ENCODE measurements around the gene ZXDC. TPM values are rescaled to one million over a fixed set of nuclear protein-coding genes. Genes with fewer than 3 reads are reported as not detected.

ZXDC gene
- total RNA-seq, 1 experiment from 2014 or later: 17.2 TPM

DNA sequence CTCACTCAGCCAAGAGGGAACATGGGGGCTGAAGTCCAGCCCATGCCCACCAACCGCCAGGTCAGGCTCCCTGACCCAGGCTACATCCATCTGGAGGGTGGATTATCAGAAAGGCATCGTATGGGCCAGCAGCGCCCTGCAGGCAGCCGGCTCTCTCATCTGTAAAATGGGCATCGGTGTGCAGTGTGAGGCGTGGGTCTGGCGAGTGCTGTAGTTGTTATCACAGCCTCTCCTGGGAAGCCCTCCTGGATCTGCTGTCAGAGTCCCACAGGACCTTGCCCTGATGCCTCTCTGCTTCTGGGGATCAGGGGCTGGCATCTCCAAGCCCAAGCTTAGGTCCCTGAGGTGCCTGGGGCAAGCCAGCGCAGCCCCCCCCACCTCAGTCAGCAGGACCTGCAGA, 53.6 kb downstream of the ZXDC start:
- Histone ChIP-seq H3K4me3 (no peak overlapping the region), H3K9me3 (replicated peaks) (peaks cover 3% of the 10 kb centered on the region; the same call in 1 of the 2 replicates), H3K27ac (no peak overlapping the region), H3K4me1 (peaks cover 8% of the 10 kb centered on the region; the same call in 1 of the 2 replicates), H3K36me3 (no peaks in the 10 kb centered on the region), H3K27me3 (no peaks in the 10 kb centered on the region)
- DNase-seq: no peak

DNA sequence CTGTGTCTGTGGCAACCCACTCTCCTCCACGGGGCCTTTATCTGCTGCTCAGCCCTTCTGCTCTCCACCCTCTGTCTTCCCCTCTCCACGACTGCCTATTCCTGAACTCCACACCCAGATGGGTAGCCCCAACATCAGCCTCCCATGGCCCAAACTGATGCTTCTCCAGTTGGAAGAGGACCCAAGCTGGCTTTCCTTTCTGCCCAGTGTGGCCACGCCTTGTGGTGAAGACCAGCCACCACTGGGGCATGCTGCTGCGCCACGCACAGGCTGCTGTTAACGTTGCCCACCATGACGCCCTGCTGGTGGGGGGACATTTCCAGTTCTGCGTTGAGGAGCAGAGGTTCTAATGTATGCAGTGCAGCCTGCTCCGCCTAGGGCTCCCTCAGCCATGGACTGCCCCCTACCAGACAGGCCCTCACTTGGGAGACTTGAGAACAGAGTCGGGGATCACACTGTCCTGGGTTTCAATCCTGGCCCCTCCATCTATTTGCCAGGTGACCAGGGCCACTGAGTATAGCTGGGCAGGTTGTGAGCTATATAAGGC, 54.0 kb downstream of the ZXDC start:
- Histone ChIP-seq H3K36me3 (no peaks in the 10 kb centered on the region), H3K27ac (no peak overlapping the region), H3K9me3 (replicated peaks) (peaks cover 3% of the 10 kb centered on the region; the same call in 1 of the 2 replicates), H3K4me1 (peaks cover 8% of the 10 kb centered on the region; the same call in 1 of the 2 replicates), H3K4me3 (no peak overlapping the region), H3K27me3 (no peaks in the 10 kb centered on the region)
- DNase-seq: no peak

DNA sequence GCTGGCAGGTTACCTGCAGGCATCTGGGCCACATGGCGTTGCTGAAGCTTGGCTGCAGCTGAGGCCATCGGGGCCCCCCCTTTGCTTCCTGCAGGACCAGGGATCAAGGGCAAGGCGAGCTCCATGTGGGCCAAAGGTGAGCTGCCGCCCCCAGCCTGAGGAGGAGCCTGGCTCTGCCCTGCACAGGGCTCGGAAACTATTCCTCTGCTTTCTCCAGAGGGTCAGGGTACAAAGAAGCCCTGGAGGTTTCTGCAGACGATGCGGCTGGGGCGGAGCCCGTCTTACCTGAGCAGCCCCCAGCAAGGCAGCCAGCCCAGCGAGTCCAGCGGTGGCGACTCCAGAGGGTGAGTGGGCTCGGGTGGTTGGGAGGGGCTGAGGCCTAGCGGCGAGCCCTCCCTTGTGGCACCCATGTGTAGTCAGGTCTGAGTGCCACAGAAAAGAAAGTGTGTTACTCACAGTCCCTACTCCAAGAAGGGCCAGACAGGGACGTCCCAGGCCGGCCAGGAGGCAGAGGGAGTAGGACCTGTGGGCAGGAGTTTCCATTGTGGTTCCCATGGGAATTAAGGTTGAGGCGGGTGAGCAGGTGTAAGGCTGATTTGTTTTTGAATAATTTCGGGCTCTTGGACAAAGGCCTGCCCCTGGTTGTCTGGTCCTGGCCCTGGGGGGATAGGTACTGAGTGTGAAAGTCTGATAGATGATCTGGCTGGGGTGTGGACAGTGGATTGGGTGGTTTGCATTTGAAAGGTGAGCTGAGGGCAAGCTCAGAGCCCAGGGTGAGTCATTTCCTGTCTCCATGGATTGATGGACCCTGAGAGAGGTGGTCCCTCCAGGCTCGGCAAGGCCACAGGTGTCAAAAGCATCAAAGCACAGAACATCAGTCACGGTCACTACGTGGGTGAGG, 55.6 kb downstream of the ZXDC start:
- peak; percentile 15 to 34 for DNase-seq
- Histone ChIP-seq H3K4me1 (peaks cover 8% of the 10 kb centered on the region; the same call in 1 of the 2 replicates), H3K9me3 (replicated peaks) (no peaks in the 10 kb centered on the region), H3K27me3 (no peaks in the 10 kb centered on the region), H3K36me3 (no peaks in the 10 kb centered on the region), H3K4me3 (no peak overlapping the region), H3K27ac (no peak overlapping the region)

DNA sequence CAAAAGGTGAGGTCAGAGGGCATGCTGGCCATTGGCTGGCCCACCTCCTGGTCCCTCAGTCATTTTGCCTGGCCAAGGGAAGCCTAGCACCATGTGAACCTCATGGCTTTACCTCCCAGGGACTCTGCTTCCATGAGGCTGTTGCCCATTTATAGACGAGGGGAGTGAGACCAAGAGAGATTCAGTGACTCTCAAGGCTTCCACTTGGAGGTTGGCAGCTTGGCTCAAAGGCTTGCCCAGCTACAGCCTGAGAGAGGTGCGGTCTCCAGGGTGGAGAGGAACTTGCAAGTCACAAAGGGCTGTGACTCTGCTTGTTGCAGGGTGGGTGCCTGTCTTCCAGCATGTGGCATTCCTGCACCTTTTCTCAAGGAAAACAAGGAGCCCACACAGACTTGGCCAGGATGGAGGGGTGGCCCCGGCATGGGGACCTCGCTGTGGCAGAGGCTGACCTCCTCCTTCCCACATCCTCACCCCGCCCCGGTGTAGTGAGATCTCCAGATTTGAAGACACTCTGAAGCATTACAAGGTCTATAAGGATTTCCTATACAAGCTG, 56.5 kb downstream of the ZXDC start:
- Histone ChIP-seq H3K4me3 (no peak overlapping the region), H3K9me3 (replicated peaks) (no peaks in the 10 kb centered on the region), H3K27ac (no peak overlapping the region), H3K36me3 (no peaks in the 10 kb centered on the region), H3K4me1 (peaks cover 8% of the 10 kb centered on the region; the same call in 1 of the 2 replicates), H3K27me3 (no peaks in the 10 kb centered on the region)
- no peak for DNase-seq

DNA sequence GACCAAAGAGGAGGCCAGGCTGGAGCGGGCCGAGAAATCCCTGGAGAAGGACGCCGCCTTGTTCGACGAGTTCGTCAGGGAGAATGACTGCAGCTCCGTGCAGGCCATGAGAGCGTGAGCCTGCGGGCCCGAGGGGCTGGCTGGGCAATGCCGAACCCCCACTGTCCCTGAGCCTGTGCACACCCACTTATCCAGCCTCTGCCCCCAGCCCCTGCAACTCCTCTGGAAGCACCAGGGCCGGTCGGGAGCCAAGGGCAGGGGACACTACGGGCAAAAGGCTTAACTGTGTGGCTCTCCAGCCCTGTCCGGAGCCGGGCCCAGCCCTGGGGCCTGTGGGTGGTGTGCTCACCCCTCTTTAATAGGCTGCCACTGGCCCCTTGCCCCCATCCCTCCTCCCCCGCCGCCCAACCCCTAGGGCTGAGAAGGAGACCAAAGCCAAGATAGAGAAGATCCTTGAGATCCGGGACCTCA, 57.0 kb downstream of the ZXDC start:
- no peak for DNase-seq
- H3K4me1 ChIP-seq: peaks cover 8% of the 10 kb centered on the region; the same call in 1 of the 2 replicates
- H3K4me3 ChIP-seq: no peak overlapping the region
- no peaks in the 10 kb centered on the region for H3K27me3 ChIP-seq
- H3K9me3 ChIP-seq (replicated peaks): no peaks in the 10 kb centered on the region
- no peak overlapping the region for H3K27ac ChIP-seq
- H3K36me3 ChIP-seq: no peaks in the 10 kb centered on the region

DNA sequence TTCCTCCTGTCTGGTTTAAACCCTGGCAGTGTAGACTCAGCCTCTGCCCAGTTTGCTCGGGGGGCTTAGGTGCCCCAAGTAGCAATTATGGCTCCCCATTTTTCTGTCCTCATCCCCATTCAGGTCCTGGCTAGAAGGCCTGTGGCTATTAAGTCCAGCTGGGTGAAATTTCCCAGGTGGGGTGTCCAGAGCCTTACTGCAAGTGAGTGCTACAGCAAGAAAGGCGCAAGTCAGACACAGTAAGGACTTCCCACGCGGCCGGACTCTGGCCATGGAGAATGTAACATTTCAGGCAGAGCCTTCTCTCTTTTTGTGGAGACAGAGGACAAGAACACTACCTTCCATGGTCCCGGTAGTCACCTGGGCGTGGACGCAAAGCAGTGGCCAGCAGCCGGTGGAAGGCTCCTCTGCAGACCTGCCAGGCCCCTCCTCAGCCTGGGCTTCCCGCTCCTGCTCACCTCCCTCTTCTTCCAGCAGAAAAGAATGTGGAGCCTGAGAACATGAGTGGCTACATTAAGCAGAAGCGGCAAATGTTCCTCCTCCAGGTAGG, 57.6 kb downstream of the ZXDC start:
- DNase-seq: no peak

DNA sequence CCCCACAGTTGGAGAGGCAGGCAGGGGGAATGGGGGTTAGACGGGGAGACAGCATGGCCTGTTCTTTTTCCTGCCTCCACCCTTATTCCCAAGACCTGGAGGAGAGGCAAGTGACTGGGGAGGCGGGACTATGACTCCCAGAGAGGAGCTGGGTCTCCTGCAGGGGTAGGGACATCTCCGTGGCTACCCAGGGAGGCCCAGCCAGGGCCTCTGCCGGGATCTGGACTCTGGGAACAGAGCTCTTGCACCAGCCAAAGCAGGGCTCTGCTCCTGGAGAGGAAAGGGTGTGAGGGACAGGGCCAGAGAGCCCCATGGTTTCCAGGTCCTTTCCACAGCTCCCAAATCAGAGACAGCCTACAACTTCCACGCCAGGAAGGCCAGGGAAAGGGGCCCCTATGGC, 58.2 kb downstream of the ZXDC start:
- H3K4me1 ChIP-seq: peaks cover 8% of the 10 kb centered on the region; the same call in 1 of the 2 replicates
- H3K36me3 ChIP-seq: no peaks in the 10 kb centered on the region
- peak in 1 of 2 experiments; percentile 8 for DNase-seq
- H3K9me3 ChIP-seq (replicated peaks): no peaks in the 10 kb centered on the region
- H3K4me3 ChIP-seq: no peak overlapping the region
- H3K27ac ChIP-seq: no peak overlapping the region
- H3K27me3 ChIP-seq: no peaks in the 10 kb centered on the region

More for the DNA sequence above, 57.6 kb downstream of the ZXDC start:
- Histone ChIP-seq H3K4me3 (no peak overlapping the region), H3K4me1 (peaks cover 8% of the 10 kb centered on the region; the same call in 1 of the 2 replicates), H3K36me3 (no peaks in the 10 kb centered on the region), H3K27ac (no peak overlapping the region), H3K27me3 (no peaks in the 10 kb centered on the region), H3K9me3 (replicated peaks) (no peaks in the 10 kb centered on the region)

DNA sequence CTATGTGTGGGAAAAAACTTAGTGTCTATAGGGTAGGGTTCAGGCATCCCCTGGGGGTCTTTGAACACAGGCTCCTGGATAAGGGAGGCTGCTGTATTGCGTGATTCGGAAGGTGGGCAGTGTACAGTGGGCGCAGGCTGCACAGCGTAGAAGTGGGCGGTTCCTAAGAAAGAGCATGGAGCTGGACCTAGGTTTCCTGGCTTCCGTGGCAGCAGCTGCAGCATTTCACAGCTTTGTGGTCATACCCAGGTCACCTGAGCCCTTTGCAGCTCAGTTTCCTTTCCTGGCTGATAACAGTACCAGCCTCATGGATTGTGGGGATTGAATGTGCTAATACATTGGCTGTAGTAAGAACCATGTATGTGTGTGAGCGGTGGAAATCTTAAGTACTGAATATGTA, 58.7 kb downstream of the ZXDC start:
- Histone ChIP-seq H3K27me3 (no peaks in the 10 kb centered on the region), H3K9me3 (replicated peaks) (no peaks in the 10 kb centered on the region), H3K36me3 (no peaks in the 10 kb centered on the region), H3K4me3 (no peak overlapping the region), H3K27ac (no peak overlapping the region), H3K4me1 (peaks cover 8% of the 10 kb centered on the region; the same call in 1 of the 2 replicates)
- peak in 1 of 2 experiments; percentile 43 for DNase-seq

DNA sequence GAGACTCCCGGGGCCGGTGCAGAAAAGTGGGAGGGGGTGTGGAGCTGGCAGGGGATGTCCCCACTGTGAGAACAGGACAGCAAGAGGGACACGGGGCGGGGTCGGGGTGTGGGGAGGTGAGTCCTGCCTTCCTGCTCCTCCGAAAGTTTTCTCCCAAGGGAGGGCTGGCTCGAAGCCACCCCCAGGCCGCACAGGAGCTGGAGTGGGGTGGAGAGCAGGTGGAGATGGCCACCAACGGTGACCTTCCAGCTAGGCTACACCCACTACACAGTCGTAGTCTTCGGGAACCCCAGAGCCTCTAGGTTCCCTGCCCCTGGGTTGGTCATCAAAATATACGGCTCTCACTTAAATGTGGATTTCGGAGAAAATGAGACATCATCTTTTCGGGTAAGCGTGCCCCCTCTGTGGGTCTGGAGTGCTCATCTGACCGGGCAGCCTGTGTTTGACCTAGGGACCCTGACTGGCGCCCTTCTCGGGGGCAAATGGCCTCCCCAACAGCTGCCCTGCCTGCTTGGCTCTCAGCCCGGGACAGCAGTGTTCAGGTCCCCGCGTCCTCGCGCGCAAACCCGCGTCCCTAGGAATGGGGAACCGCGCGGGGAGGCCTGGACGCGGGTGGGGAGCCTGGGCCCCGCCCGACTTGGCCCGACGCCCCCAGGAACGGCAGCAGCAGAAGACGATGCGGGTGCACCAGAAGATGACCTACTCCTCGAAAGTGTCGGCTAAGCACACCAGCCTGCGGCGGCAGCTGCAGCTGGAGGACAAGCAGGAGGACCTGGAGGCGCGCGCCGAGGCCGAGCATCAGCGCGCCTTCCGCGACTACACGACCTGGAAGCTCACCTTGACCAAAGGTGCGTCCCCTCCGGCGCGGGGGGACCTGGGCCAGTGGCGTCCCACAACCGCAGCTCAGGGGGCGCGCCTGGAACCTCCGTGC, 59.8 kb downstream of the ZXDC start:
- no peak for DNase-seq
- Histone ChIP-seq H3K36me3 (no peaks in the 10 kb centered on the region), H3K9me3 (replicated peaks) (no peaks in the 10 kb centered on the region), H3K27ac (no peak overlapping the region), H3K27me3 (no peaks in the 10 kb centered on the region), H3K4me1 (peaks cover 8% of the 10 kb centered on the region; the same call in 1 of the 2 replicates), H3K4me3 (no peak overlapping the region)

DNA sequence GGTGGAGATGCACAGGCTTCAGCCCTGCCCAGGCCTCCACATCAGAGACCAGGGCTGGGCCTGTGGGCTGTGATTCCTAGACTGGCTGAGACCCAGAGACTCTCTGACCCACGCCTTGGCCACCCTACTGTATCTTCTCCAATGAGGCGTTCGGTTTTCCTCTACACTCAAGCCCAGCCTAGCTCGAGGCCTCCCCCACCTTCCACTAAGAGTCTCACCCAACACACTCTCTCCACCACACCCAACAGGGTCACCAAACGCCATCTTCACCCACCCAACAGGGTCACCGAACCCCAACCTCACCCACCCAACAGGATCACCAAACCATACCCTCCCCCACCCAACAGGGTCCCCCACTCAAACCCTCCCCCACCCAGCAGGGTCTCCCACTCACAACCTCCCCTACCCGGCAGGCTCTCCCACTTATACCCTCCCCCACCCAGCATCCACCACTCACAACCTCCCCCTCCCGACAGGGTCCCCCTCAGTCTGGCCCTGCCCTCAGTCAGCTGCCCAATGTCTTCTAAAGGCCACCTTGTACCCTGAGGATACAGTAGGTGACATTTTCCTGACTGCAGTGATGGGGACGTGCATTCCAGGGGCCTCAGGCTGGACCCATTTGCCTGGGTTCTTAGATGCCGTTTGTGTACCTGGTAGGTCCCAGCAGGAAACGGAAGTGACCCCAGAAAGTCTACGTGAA, 60.6 kb downstream of the ZXDC start:
- Histone ChIP-seq H3K4me3 (no peak overlapping the region), H3K27ac (no peak overlapping the region), H3K27me3 (no peaks in the 10 kb centered on the region), H3K4me1 (peaks cover 2% of the 10 kb centered on the region; the same call in 1 of the 2 replicates), H3K36me3 (no peaks in the 10 kb centered on the region), H3K9me3 (replicated peaks) (no peaks in the 10 kb centered on the region)
- no peak for DNase-seq

DNA sequence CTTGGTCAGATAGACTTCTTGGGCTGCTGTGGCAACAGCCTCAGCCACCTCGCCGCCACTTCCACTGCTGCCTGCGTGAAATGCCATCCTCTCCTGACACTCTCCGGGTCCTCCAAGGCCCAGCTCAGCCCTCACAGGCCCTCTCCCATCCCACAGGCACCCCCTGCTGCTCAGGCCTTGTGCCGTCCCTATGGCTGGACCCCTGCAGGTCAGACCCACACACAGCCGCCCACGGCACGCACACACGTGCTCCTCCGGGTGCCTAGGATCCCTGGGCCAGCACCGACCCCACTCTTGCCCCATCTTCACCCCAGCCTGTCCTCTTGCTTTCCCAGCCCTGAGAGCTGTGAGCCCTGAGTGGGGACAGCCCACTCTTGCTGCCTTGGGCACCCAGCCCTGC, 61.3 kb downstream of the ZXDC start:
- Histone ChIP-seq H3K4me3 (no peak overlapping the region), H3K9me3 (replicated peaks) (no peaks in the 10 kb centered on the region), H3K4me1 (no peaks in the 10 kb centered on the region), H3K27ac (no peak overlapping the region), H3K27me3 (no peaks in the 10 kb centered on the region), H3K36me3 (no peaks in the 10 kb centered on the region)
- DNase-seq: no peak

DNA sequence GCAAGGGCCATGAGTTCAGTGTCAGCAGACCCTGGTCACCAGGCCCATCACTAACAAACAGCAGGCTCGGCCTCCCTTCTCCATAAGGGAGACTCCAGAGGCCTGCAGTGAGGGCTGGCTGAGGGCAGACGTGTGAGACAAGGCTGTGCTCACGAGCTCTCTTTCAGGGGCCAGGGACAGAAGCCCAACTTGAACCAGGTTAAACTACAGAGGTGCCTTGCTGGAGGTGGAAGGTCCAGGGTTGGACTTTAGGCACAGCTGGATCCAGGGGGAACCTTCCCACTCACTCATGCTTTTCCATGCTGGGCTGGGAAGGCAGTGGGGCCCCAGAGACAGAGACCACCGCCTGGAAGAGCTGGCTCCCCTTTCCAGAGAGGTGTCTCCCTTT, 62.0 kb downstream of the ZXDC start:
- no peaks in the 10 kb centered on the region for H3K4me1 ChIP-seq
- H3K27me3 ChIP-seq: no peaks in the 10 kb centered on the region
- DNase-seq: no peak
- H3K9me3 ChIP-seq (replicated peaks): no peaks in the 10 kb centered on the region
- no peaks in the 10 kb centered on the region for H3K36me3 ChIP-seq
- H3K27ac ChIP-seq: no peak overlapping the region
- H3K4me3 ChIP-seq: no peak overlapping the region

DNA sequence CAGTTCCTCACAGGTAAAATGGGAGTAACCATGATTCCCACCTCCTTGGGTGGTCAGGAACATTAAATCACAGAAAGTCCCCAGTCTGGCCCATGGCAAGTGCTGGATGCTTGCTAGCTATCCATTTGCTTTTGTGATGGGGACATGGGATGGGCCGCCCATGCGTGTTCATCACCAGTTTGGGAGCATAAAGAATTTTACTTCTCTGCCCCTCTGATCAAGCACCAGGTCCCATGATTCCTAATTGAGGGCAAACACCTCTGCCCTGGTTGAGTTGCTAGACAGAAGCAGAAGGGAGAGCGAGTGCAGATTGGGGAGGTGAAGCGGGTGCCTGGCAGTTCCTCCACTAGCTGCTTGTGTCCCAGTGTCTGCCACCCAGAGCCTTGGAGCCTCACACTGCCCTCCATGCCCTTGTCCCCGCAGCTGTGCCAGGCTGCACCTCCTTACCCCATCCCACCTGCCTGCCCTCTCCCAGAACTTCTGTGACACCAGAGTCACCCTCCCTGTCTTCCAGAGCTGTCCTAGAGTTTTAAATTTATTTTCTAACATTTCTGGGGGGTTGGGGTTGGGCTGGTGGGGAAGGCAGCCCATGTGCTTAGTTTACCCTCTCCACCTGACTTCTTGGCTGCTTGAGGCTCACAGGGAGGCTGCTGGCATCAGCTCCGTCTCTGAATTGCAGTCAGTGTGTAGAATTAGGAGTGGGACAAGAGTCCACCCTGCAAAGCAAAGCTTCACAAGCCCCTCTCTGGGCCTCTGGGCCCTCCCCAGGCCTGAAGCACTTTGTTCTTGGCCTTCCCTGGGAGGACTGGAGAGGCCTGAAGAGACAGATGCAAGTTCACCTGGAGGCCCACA, 62.6 kb downstream of the ZXDC start:
- Histone ChIP-seq H3K36me3 (no peaks in the 10 kb centered on the region), H3K27me3 (no peaks in the 10 kb centered on the region), H3K27ac (no peak overlapping the region), H3K9me3 (replicated peaks) (no peaks in the 10 kb centered on the region), H3K4me1 (no peaks in the 10 kb centered on the region), H3K4me3 (no peak overlapping the region)
- no peak for DNase-seq
